Large intestine (tissue), 3 donors: ENCODE data around the gene ME3. TPM values are rescaled to one million over a fixed set of nuclear protein-coding genes. Genes with fewer than 3 reads are reported as not detected.
A peak's percentile ranks its signal among the peaks of the same experiment; 100 is the strongest.

Source experiments
- DNase-seq, 2 donors: peaks; one replicate each; pipeline versions ENCODE4 v3.0.0 to v3.0.0-alpha.2; 2013
- H3K27ac ChIP-seq: one replicate; pipeline ENCODE4 v1.5.1; 2013; ENCODE audit warnings: low read length
- H3K27me3 ChIP-seq: 2 replicates; pipeline ENCODE4 v1.6.1; 2013; ENCODE audit warnings: low read length; ENCODE audit not compliant: control insufficient read depth, insufficient read depth
- H3K36me3 ChIP-seq: 2 replicates; pipeline ENCODE4 v1.6.1; 2013; ENCODE audit warnings: low read length; ENCODE audit not compliant: control insufficient read depth, insufficient read depth
- H3K4me1 ChIP-seq: one replicate; pipeline ENCODE4 v1.6.1; 2013; ENCODE audit warnings: low read length; ENCODE audit not compliant: control insufficient read depth, insufficient read depth
- H3K4me3 ChIP-seq: one replicate; pipeline ENCODE4 v1.5.1; 2013; ENCODE audit warnings: low read length
- H3K9me3 ChIP-seq: one replicate; pipeline ENCODE4 v1.6.1; 2013; ENCODE audit warnings: mild to moderate bottlenecking, low read depth, low read length, moderate library complexity; ENCODE audit not compliant: control insufficient read depth
- WGBS: methylation state at CpG from one replicate; pipeline ENCODE4 v1.1.5; 2013; ENCODE audit warnings: low lambda C conversion rate; ENCODE audit not compliant: insufficient coverage; 5-methylcytosine and 5-hydroxymethylcytosine counted together
- polyA plus RNA-seq: library from polyadenylated mRNA; unstranded; fragments of 120-200 nt; gene quantifications from one replicate; pipeline ENCODE4 v1.2.1, GENCODE V29; 2013

The ME3 gene
- polyA plus RNA-seq, 1 donor: 25.0 TPM

DNA sequence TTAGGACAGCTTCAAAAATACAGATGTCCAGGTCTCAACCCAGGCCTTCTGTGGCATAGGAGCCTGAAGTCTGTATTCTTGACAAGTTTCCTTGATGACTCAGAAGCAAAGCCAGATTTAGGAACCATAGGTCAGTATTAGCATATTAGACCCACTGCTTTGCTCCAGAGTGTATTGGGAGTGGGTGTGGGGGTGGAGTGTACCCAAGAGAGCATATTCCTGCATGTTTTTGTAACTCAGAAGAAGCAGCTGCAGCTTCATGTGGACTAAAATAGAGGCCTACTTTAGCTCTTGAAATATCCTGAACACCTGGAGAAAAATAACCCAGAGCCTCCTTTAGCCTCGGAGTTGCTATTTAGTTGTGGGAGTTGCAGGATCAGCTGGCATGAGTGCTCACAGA lies 191.0 kb downstream of the ME3 start:
- Histone ChIP-seq H3K36me3 (no peaks in the 10 kb centered on the region), H3K4me1 (peaks cover 4% of the 10 kb centered on the region), H3K27ac (no peak overlapping the region), H3K4me3 (no peak overlapping the region), H3K9me3 (no peaks in the 10 kb centered on the region), H3K27me3 (no peaks in the 10 kb centered on the region)
- WGBS: no CpG with 5 or more reads among the region's 1 CpG
- no peak for DNase-seq

GRCh38 chr11:86478348-86478747 lies 194.1 kb downstream of the ME3 start:
- Histone ChIP-seq H3K27me3 (no peaks in the 10 kb centered on the region), H3K36me3 (no peaks in the 10 kb centered on the region), H3K4me3 (no peak overlapping the region), H3K4me1 (peaks cover 11% of the 10 kb centered on the region), H3K9me3 (no peaks in the 10 kb centered on the region), H3K27ac (no peak overlapping the region)
- no peak for DNase-seq

- no peak for DNase-seq
- H3K9me3 ChIP-seq: no peaks in the 10 kb centered on the region
- H3K27ac ChIP-seq: no peak overlapping the region
- no CpG with 5 or more reads among the region's 5 CpGs for WGBS
- H3K4me3 ChIP-seq: no peak overlapping the region
- peaks cover 11% of the 10 kb centered on the region for H3K4me1 ChIP-seq
- H3K36me3 ChIP-seq: no peaks in the 10 kb centered on the region
- H3K27me3 ChIP-seq: no peaks in the 10 kb centered on the region
These were observed 194.8 kb downstream of the ME3 start for GRCh38 chr11:86477495-86478155.

GRCh38 chr11:86476109-86476861 lies 196.1 kb downstream of the ME3 start:
- no peaks in the 10 kb centered on the region for H3K27me3 ChIP-seq
- peaks cover 11% of the 10 kb centered on the region for H3K4me1 ChIP-seq
- peak overlapping the region; percentile 29 for H3K27ac ChIP-seq
- DNase-seq: peak; percentile 62 to 79
- H3K4me3 ChIP-seq: no peak overlapping the region
- no CpG with 5 or more reads among the region's 6 CpGs for WGBS
- H3K36me3 ChIP-seq: no peaks in the 10 kb centered on the region
- no peaks in the 10 kb centered on the region for H3K9me3 ChIP-seq

DNA sequence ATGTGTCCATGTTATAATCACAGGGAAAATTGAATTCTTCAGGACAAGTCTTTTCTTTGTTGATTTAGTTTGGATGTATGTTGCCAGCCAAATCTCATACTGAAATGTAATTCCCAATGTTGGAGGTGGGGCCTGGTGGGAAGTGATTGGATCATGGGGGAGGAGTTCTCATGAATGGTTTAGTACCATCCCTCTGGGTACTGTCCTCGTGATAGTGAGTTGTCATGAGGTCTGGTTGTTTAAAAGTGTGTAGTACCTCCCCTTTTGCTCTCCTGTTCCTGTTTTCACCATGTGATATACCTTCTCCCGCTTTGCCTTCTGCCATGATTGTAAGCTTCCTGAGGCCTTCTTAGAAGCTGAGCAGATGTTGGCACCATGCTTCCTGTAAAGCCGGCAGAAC lies 197.4 kb downstream of the ME3 start:
- Histone ChIP-seq H3K4me3 (no peak overlapping the region), H3K36me3 (no peaks in the 10 kb centered on the region), H3K27ac (no peak overlapping the region), H3K9me3 (no peaks in the 10 kb centered on the region), H3K4me1 (peaks cover 11% of the 10 kb centered on the region), H3K27me3 (no peaks in the 10 kb centered on the region)
- DNase-seq: no peak
- WGBS: no CpG with 5 or more reads among the region's 3 CpGs

- Histone ChIP-seq H3K36me3 (no peaks in the 10 kb centered on the region), H3K27ac (no peak overlapping the region), H3K4me3 (no peak overlapping the region), H3K9me3 (no peaks in the 10 kb centered on the region), H3K4me1 (peaks cover 11% of the 10 kb centered on the region), H3K27me3 (no peaks in the 10 kb centered on the region)
- WGBS: 80% methylated on average over 1 of the region's 10 CpGs
- no peak for DNase-seq
These were observed 198.2 kb downstream of the ME3 start for GRCh38 chr11:86473991-86474833.

GRCh38 chr11:86469491-86470388 lies 202.7 kb downstream of the ME3 start:
- no peaks in the 10 kb centered on the region for H3K36me3 ChIP-seq
- H3K4me3 ChIP-seq: no peak overlapping the region
- DNase-seq: no peak
- H3K9me3 ChIP-seq: no peaks in the 10 kb centered on the region
- no peaks in the 10 kb centered on the region for H3K4me1 ChIP-seq
- H3K27ac ChIP-seq: no peak overlapping the region
- no CpG with 5 or more reads among the region's 5 CpGs for WGBS
- no peaks in the 10 kb centered on the region for H3K27me3 ChIP-seq

DNA sequence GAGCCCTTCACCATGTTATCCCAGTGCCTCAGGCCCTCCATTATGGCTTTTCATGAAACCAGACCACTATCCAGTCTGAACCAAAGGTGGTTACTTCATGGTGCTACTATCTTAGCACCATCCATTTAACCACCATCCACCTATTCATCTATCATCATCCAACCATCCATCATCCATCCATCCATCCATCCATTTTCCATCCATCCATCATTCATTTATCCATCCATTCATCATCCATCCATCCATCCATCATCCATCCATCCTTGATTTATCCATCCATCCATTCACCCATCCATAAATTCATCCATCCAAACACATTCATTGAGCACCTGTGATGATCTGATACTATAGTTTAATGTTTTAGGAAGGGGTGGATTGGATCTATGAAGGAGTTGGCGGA lies 204.2 kb downstream of the ME3 start:
- DNase-seq: no peak
- WGBS: 100% methylated on average over 1 of the region's 1 CpG
- H3K9me3 ChIP-seq: no peaks in the 10 kb centered on the region
- H3K4me1 ChIP-seq: no peaks in the 10 kb centered on the region
- no peak overlapping the region for H3K4me3 ChIP-seq
- no peak overlapping the region for H3K27ac ChIP-seq
- H3K36me3 ChIP-seq: peaks cover 2% of the 10 kb centered on the region
- no peaks in the 10 kb centered on the region for H3K27me3 ChIP-seq

DNA sequence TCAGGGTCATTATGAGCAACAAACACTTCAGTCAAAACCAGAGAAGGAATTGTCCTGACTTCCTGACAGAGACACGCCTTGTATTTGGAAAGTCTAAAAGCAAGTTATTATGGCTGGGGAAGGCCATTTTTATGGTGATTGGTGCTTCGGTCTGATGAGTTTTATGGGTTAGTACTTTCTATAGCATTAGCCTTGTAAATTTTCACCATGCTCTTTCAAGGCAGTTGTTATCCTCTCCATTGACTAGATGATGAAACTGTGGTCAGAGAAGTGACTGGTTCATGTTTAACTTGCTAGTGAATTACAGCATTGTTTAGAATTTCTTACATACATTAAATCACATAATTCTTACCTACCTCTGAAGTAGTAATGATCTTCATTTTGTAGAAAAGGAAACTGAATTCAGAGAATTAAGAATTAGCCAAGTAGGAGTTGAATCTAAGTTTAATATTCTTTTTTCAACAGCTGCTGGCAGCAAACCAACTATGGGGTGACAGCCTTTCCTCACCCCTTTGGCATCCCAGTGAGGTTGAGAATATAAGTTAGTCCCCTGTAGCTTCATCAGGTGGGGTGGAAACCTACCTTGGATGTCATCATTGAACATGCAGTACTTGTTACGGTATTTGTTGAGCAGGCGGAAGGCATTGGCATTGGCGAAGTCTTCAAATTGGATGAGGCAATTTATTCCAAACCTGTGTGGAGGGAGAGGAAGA lies 207.8 kb downstream of the ME3 start:
- H3K27ac ChIP-seq: no peak overlapping the region
- peaks cover 2% of the 10 kb centered on the region for H3K36me3 ChIP-seq
- WGBS: no CpG with 5 or more reads among the region's 5 CpGs
- H3K9me3 ChIP-seq: no peaks in the 10 kb centered on the region
- H3K4me1 ChIP-seq: no peaks in the 10 kb centered on the region
- DNase-seq: no peak
- H3K4me3 ChIP-seq: no peak overlapping the region
- no peaks in the 10 kb centered on the region for H3K27me3 ChIP-seq
